Fibroblast of mammary gland (primary cell): ENCODE data around the gene CD320.
A peak's percentile ranks its signal among the peaks of the same experiment; 100 is the strongest.

Source experiments
- DNase-seq: peaks from one replicate; pipeline ENCODE4 v3.0.0-alpha.2; 2010; ENCODE audit warnings: low read depth
- H3K4me3 ChIP-seq: 2 replicates; pipeline ENCODE4 v1.5.1; 2011; ENCODE audit warnings: low read depth, mild to moderate bottlenecking, low read length, moderate library complexity; ENCODE audit not compliant: control insufficient read depth
- TF ChIP-seq, protein P1 (sequence below): conservative IDR thresholded peaks from 2 replicates; pipeline ENCODE4 v1.5.1; 2011; ENCODE audit warnings: low read depth, low read length, inconsistent platforms; ENCODE audit not compliant: control insufficient read depth, insufficient read depth

Gene CD320

DNA sequence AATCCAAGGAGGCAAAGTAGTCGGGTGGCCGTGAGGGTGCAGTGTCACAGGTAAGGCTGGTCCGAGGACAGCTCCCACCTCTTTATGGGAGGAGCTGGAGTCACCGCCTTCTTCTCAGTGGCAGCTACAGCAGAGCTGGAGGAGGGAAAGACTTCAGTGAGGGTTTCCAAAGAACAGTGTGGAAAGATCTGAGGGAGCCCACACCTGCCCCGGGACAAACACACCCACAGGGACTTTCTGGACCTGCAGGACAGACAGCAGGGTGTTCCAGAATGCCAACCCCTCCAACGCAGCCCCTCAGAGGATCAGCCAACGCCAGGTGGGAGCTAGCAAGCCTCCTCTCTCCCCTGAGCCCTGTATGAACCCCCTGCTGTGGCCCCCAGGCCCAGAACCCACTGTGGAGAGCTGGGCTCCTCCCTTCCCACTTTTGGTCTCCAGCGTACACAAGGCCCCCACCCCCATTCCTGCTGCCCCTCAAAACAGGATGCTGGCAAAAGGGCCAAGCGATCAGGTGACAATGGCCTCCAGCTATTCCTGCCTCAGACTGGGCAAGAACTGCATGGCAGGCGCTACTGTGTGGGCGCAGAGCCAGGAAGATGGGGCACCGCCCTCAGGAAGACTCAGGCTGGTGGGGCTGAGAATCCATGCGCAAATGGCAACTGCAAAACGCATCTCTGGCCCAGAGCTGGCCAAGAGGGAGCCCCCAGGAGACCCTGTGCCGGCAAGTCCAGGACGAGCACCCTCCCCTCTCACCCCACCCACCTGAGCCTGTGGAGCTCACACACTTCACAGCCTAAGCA lies 3.5 kb upstream of the CD320 start:
- DNase-seq = no peak
- TF ChIP-seq, protein P1, sequence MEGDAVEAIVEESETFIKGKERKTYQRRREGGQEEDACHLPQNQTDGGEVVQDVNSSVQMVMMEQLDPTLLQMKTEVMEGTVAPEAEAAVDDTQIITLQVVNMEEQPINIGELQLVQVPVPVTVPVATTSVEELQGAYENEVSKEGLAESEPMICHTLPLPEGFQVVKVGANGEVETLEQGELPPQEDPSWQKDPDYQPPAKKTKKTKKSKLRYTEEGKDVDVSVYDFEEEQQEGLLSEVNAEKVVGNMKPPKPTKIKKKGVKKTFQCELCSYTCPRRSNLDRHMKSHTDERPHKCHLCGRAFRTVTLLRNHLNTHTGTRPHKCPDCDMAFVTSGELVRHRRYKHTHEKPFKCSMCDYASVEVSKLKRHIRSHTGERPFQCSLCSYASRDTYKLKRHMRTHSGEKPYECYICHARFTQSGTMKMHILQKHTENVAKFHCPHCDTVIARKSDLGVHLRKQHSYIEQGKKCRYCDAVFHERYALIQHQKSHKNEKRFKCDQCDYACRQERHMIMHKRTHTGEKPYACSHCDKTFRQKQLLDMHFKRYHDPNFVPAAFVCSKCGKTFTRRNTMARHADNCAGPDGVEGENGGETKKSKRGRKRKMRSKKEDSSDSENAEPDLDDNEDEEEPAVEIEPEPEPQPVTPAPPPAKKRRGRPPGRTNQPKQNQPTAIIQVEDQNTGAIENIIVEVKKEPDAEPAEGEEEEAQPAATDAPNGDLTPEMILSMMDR = no peak

DNA sequence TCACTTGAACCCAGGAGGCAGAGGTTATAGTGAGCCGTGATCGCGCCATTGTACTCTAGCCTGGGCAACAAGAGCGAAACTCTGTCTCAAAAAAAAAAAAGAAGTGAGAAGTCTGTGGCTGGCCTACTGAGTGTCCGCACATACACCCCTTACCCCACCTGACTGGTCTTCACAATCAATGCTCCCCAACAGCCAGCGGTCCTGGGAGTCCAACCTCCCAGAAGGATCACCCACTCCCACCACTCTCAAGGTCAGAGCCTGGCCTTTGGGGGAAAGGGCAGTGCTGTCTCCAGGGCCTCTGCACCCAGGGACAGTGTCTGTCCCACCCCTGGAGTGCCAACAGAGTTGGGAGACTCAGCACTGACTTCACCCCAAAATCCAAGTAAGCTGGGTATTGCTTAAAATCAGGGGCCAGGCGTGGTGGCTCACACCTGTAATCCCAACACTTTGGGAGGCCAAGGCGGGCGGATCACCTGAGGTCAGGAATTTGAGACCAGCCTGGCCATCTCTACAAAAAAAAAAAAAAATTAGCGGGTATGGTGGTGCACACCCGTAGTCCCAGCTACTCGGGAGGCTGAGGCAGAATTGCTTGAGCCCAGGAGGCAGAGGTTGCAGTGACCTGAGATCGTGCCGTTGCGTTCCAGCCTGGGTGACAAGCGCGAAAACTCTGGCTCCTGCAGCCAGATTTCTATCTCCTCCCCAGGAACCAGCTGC lies 2.3 kb upstream of the CD320 start:
- H3K4me3 ChIP-seq = no peak overlapping the region
- DNase-seq = no peak
- TF ChIP-seq, protein P1 = no peak

More for the DNA sequence above, 3.5 kb upstream of the CD320 start:
- no peak overlapping the region for H3K4me3 ChIP-seq

- peak overlapping the region; percentile 68 for H3K4me3 ChIP-seq
- TF ChIP-seq, protein P1 = no peak
- no peak for DNase-seq
Observed at GRCh38 chr19:8308891-8309291, 733 bp upstream of the CD320 start.

GRCh38 chr19:8307400-8307964 lies 676 bp downstream of the CD320 start:
- TF ChIP-seq, protein P1 = no peak
- DNase-seq = no peak
- H3K4me3 ChIP-seq = peak overlapping the region; percentile 68

DNA sequence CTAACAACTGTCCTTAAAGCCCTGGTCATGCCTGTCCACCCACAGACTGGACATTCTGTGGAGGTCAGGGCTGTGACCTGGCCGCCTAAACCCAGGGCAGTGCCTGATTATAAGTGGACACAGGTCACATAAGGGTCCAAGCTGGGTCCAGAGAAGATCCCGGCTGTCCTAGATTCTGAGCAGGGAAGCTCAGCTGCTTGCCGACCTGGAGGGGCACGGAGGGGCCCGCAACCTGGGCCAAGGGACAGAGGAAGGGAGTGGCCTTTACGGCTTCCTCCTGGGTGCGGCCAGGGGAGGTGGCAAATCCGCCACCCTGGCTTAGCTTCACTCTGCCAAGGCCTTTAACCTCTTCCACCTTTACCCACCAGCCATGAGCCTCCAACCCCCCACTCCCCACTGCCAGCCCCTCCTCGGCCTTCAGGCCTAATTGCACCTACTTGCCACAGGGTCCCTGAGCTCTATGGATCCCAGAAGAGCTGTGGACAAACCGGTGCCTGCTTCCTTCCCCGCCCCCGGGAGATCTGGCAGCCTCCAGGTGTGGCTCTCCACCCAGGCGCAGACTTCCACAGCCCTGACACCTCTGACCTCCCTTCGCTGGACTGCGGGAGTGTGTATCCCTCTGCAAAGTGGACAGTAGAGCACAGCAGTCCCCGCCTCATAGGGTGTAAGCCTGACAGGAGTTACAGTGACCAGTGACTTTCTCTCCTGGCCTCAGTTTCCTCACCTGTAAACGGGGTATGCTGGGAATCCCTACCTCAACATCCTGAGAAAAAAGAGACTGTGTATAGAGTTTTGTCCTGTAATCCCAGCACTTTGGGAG lies 1.7 kb downstream of the CD320 start:
- no peak overlapping the region for H3K4me3 ChIP-seq
- TF ChIP-seq, protein P1 = no peak
- DNase-seq = no peak

- DNase-seq = no peak
- H3K4me3 ChIP-seq = no peak overlapping the region
- TF ChIP-seq, protein P1 = no peak
Observed at GRCh38 chr19:8305798-8306197, 2.4 kb downstream of the CD320 start.
